ENCODE measurements around the gene GRM8.

GRCh38 chr7:127154101-127154500, 98.6 kb downstream of the GRM8 start:
- TF ChIP-seq POLR2A (IDR thresholded peaks at IDR 0.05): no peak
- TF ChIP-seq, protein P1, sequence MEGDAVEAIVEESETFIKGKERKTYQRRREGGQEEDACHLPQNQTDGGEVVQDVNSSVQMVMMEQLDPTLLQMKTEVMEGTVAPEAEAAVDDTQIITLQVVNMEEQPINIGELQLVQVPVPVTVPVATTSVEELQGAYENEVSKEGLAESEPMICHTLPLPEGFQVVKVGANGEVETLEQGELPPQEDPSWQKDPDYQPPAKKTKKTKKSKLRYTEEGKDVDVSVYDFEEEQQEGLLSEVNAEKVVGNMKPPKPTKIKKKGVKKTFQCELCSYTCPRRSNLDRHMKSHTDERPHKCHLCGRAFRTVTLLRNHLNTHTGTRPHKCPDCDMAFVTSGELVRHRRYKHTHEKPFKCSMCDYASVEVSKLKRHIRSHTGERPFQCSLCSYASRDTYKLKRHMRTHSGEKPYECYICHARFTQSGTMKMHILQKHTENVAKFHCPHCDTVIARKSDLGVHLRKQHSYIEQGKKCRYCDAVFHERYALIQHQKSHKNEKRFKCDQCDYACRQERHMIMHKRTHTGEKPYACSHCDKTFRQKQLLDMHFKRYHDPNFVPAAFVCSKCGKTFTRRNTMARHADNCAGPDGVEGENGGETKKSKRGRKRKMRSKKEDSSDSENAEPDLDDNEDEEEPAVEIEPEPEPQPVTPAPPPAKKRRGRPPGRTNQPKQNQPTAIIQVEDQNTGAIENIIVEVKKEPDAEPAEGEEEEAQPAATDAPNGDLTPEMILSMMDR (IDR thresholded peaks at IDR 0.05): no peak
